Measurements from ENCODE around the gene PRKN. TPM values are rescaled to one million over a fixed set of nuclear protein-coding genes. Genes with fewer than 3 reads are reported as not detected.

The PRKN gene
- total and polyA plus RNA-seq, 2 experiments from 2014 or later: 0.10 to 0.84 TPM

- H3K4me3 ChIP-seq: no peak overlapping the region
- H3K27ac Mint-ChIP-seq: no peak overlapping the region
- no peaks in the 10 kb centered on the region for H3F3A ChIP-seq (replicated peaks; ENCODE audit: low read depth)
- no peaks in the 10 kb centered on the region for H3K9me3 Mint-ChIP-seq
- no peak overlapping the region for H3K4me2 ChIP-seq
- DNase-seq (ENCODE audit: low spot score): no peak
- no peaks in the 10 kb centered on the region for H3K27me3 Mint-ChIP-seq (ENCODE audit: insufficient read depth, low read depth, poor library complexity)
- no peaks in the 10 kb centered on the region for H3K4me1 Mint-ChIP-seq
- H3K27ac ChIP-seq (ENCODE audit: low read depth): no peak overlapping the region
- no peaks in the 10 kb centered on the region for H3K36me3 Mint-ChIP-seq (ENCODE audit: low read depth)
- H4K20me1 ChIP-seq (replicated peaks; ENCODE audit: insufficient read depth): no peaks in the 10 kb centered on the region
- no peaks in the 10 kb centered on the region for H3K79me2 ChIP-seq (replicated peaks; ENCODE audit: insufficient read depth)
- no peak overlapping the region for H3K4me3 Mint-ChIP-seq
- no peaks in the 10 kb centered on the region for H3K36me3 ChIP-seq (ENCODE audit: insufficient read depth)
- no peak overlapping the region for H2AFZ ChIP-seq
- H3K9me2 ChIP-seq (ENCODE audit: insufficient read depth): no peaks in the 10 kb centered on the region
- no peaks in the 10 kb centered on the region for H3K4me1 ChIP-seq (ENCODE audit: insufficient read depth)
- ATAC-seq: no peak
- H3K27me3 ChIP-seq (ENCODE audit: insufficient read depth): no peaks in the 10 kb centered on the region
- TF ChIP-seq CREB1 (CRISPR knock-in tag; IDR thresholded peaks at IDR 0.05; ENCODE audit: low read depth) (no peak), CTCF (conservative IDR thresholded peaks at IDR 0.05; ENCODE audit: low read depth in 2 of 2) (no peak), POLR2AphosphoS5 (IDR thresholded peaks at IDR 0.05; ENCODE audit: low read depth) (no peak), REST (IDR thresholded peaks at IDR 0.05; ENCODE audit: unreplicated experiment) (no peak), NANOG (IDR thresholded peaks at IDR 0.05; ENCODE audit: borderline replicate concordance) (no peak), ETS1 (IDR thresholded peaks at IDR 0.05) (no peak), EZH2 (IDR thresholded peaks at IDR 0.05; ENCODE audit: low read depth, unreplicated experiment) (no peak), EZH2phosphoT487 (IDR thresholded peaks at IDR 0.05; ENCODE audit: unreplicated experiment) (no peak), ZNF462 (CRISPR knock-in tag; IDR thresholded peaks at IDR 0.05) (no peak), STAT1 (IDR thresholded peaks at IDR 0.05; ENCODE audit: unreplicated experiment) (no peak), ZNF114 (CRISPR knock-in tag; IDR thresholded peaks at IDR 0.05) (no peak), ZNF331 (CRISPR knock-in tag; IDR thresholded peaks at IDR 0.05; ENCODE audit: low read depth) (no peak), JUNB (IDR thresholded peaks at IDR 0.05; ENCODE audit: unreplicated experiment) (no peak)
Measured at GRCh38 chr6:162389343-162390085, 338.1 kb downstream of the PRKN start.

Data from GM23338 (cell line).